ENCODE measurements around the gene RELN.

DNA sequence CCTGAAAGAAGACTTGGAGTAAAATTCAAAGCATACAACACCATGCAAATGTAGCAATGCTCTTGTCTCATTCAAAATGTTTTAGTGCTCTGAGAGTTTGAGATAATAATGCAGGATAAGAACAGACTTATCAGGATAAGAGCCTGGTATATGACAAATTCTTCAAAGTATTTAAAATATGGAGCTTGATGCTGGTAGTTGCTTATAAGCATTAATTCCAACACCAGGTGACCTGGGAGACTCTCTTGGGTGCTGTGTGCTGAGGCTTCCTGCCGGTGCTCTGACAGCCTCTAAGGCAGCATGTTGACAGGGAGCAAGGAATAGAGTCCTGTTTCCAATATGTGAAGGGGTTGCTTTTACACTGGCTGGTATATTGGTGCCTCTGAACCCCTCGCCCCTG, 508.7 kb downstream of the RELN start:
- TF ChIP-seq, protein P1, sequence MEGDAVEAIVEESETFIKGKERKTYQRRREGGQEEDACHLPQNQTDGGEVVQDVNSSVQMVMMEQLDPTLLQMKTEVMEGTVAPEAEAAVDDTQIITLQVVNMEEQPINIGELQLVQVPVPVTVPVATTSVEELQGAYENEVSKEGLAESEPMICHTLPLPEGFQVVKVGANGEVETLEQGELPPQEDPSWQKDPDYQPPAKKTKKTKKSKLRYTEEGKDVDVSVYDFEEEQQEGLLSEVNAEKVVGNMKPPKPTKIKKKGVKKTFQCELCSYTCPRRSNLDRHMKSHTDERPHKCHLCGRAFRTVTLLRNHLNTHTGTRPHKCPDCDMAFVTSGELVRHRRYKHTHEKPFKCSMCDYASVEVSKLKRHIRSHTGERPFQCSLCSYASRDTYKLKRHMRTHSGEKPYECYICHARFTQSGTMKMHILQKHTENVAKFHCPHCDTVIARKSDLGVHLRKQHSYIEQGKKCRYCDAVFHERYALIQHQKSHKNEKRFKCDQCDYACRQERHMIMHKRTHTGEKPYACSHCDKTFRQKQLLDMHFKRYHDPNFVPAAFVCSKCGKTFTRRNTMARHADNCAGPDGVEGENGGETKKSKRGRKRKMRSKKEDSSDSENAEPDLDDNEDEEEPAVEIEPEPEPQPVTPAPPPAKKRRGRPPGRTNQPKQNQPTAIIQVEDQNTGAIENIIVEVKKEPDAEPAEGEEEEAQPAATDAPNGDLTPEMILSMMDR (IDR thresholded peaks at IDR 0.05; ENCODE audit: low read length), result no peak
- TF ChIP-seq EZH2 (IDR thresholded peaks at IDR 0.05; ENCODE audit: borderline replicate concordance, low read length), result no peak

Measured in OCI-LY1 (cell line).